Small intestine (tissue), 7 donors: ENCODE data around the gene DMRTC2. TPM values are rescaled to one million over a fixed set of nuclear protein-coding genes. Genes with fewer than 3 reads are reported as not detected.

Experiments
- DNase-seq, 2 donors: peaks; one replicate each; pipeline versions ENCODE4 v3.0.0 to v3.0.0-alpha.2; 2013
- FAIRE-seq: peaks from 2 replicates; lab custom pipeline; 2012; peaks lifted over from hg19 to GRCh38; lab: Jason Lieb, UNC
- H3K27ac ChIP-seq, 3 donors: one replicate each; pipeline ENCODE4 v1.5.1; 2013; ENCODE audit warnings: low read length in 2 of 3, mild to moderate bottlenecking in 2 of 3, control low read depth in 1 of 3, inconsistent platforms in 1 of 3, low read depth in 1 of 3, moderate library complexity in 1 of 3
- H3K27me3 ChIP-seq, 3 donors: one replicate each; pipeline ENCODE4 v1.6.1; 2013; ENCODE audit warnings: low read length in 3 of 3, inconsistent platforms in 1 of 3; ENCODE audit not compliant: control insufficient read depth in 3 of 3, insufficient read depth in 3 of 3
- H3K36me3 ChIP-seq, 3 donors: one replicate each; pipeline ENCODE4 v1.6.1; 2013; ENCODE audit warnings: low read length in 3 of 3, inconsistent platforms in 1 of 3, low read depth in 1 of 3, mild to moderate bottlenecking in 1 of 3, moderate library complexity in 1 of 3; ENCODE audit not compliant: control insufficient read depth in 3 of 3, insufficient read depth in 2 of 3
- H3K4me1 ChIP-seq, 3 donors: one replicate each; pipeline ENCODE4 v1.6.1; 2013; ENCODE audit warnings: low read length in 2 of 3, inconsistent platforms in 1 of 3, low read depth in 1 of 3, mild to moderate bottlenecking in 1 of 3, moderate library complexity in 1 of 3; ENCODE audit not compliant: control insufficient read depth in 3 of 3, insufficient read depth in 2 of 3
- H3K4me3 ChIP-seq, 3 donors: one replicate each; pipeline ENCODE4 v1.5.1; 2013; ENCODE audit warnings: low read length in 3 of 3, control low read depth in 1 of 3, inconsistent platforms in 1 of 3, low read depth in 1 of 3, mild to moderate bottlenecking in 1 of 3, moderate library complexity in 1 of 3
- H3K9me3 ChIP-seq, 2 donors: one replicate each; pipeline ENCODE4 v1.6.1; 2013; ENCODE audit warnings: low read depth in 1 of 2, low read length in 1 of 2; ENCODE audit not compliant: control insufficient read depth in 2 of 2, insufficient read depth in 1 of 2
- WGBS, 3 donors: extraction: QIAGEN DNeasy Blood & Tissue Kit; methylation state at CpG; one replicate each; pipeline ENCODE4 v1.1.7; 2013; 5-methylcytosine and 5-hydroxymethylcytosine counted together
- polyA plus RNA-seq, 4 donors: library from polyadenylated mRNA; stranded (reverse) in 3 of 4; unstranded in 1 of 4; fragments of 200-250 nt in 3 of 4; fragments of 120-200 nt in 1 of 4; gene quantifications; one replicate each; pipeline versions ENCODE4 v1.2.1 to v1.2.3, GENCODE V29; 2013
- donor health status: healthy with polysubstance abuse.
- donor health status: control.
- donor health status: control.
- donor health status: Bipolar disorder and iron deficiency.
- donor health status: healthy.

DMRTC2 gene
- polyA plus RNA-seq, 4 donors, result not detected

GRCh38 chr19:41850381-41850780 is 5.5 kb downstream of the DMRTC2 start:
- 62 to 68% (median 65%) methylated on average over 5 of the region's 5 CpGs for WGBS, 3 donors
- Histone ChIP-seq H3K9me3 (no peaks in the 10 kb centered on the region), H3K27ac (no peak overlapping the region), H3K4me1 (no peaks in the 10 kb centered on the region), H3K4me3 (no peak overlapping the region), H3K36me3 (no peaks in the 10 kb centered on the region), H3K27me3 (peaks cover 0 to 8% (median 0%) of the 10 kb centered on the region in 3 donors)
- FAIRE-seq (no peak), DNase-seq (no peak)

GRCh38 chr19:41851456-41851855 is 6.6 kb downstream of the DMRTC2 start:
- Histone ChIP-seq H3K36me3 (no peaks in the 10 kb centered on the region), H3K4me3 (no peak overlapping the region), H3K9me3 (no peaks in the 10 kb centered on the region), H3K27me3 (peaks cover 0 to 8% (median 0%) of the 10 kb centered on the region in 3 donors), H3K4me1 (no peaks in the 10 kb centered on the region), H3K27ac (no peak overlapping the region)
- FAIRE-seq (no peak), DNase-seq (no peak)
- 37 to 45% (median 42%) methylated on average over 4 of the region's 4 CpGs for WGBS, 3 donors

- H3K4me1 ChIP-seq, result no peaks in the 10 kb centered on the region
- no peaks in the 10 kb centered on the region for H3K36me3 ChIP-seq
- H3K27me3 ChIP-seq, result peaks cover 0 to 8% (median 0%) of the 10 kb centered on the region in 3 donors
- no peak overlapping the region for H3K4me3 ChIP-seq
- WGBS, 3 donors, result 26 to 78% (median 50%) methylated on average over 2 of the region's 2 CpGs
- no peak for FAIRE-seq
- H3K9me3 ChIP-seq, result no peaks in the 10 kb centered on the region
- no peak for DNase-seq
- no peak overlapping the region for H3K27ac ChIP-seq
Measured at GRCh38 chr19:41853344-41853743, 8.5 kb downstream of the DMRTC2 start.

GRCh38 chr19:41853768-41854167 is 8.9 kb downstream of the DMRTC2 start:
- Histone ChIP-seq H3K4me3 (no peak overlapping the region), H3K36me3 (no peaks in the 10 kb centered on the region), H3K9me3 (no peaks in the 10 kb centered on the region), H3K27ac (no peak overlapping the region), H3K27me3 (peaks cover 0 to 8% (median 0%) of the 10 kb centered on the region in 3 donors), H3K4me1 (no peaks in the 10 kb centered on the region)
- no peak for FAIRE-seq
- 65 to 76% (median 70%) methylated on average over 2 of the region's 2 CpGs for WGBS, 3 donors
- no peak for DNase-seq

GRCh38 chr19:41859213-41859617 is 14.4 kb downstream of the DMRTC2 start:
- DNase-seq (no peak), FAIRE-seq (no peak)
- Histone ChIP-seq H3K27ac (peak overlapping the region; percentile 34 to 87 (median 66)), H3K36me3 (peaks cover 3 to 33% (median 10%) of the 10 kb centered on the region in 3 donors), H3K4me1 (peaks cover 7 to 25% (median 12%) of the 10 kb centered on the region in 3 donors), H3K27me3 (no peaks in the 10 kb centered on the region), H3K4me3 (peak overlapping the region in 1 of 3 donors; percentile 56), H3K9me3 (no peaks in the 10 kb centered on the region)
- WGBS, 3 donors, result 1 to 3% (median 2%) methylated on average over 8 of the region's 8 CpGs

GRCh38 chr19:41859618-41860418 is 15.0 kb downstream of the DMRTC2 start, which contains the start of gene RPS19:
RPS19 (plus strand) TSS chr19:41860255; CDS start chr19:41860775, 520 bp downstream.
- no peaks in the 10 kb centered on the region for H3K9me3 ChIP-seq
- H3K36me3 ChIP-seq, result peaks cover 6 to 39% (median 13%) of the 10 kb centered on the region in 3 donors
- H3K27me3 ChIP-seq, result no peaks in the 10 kb centered on the region
- DNase-seq (peak; percentile 99 to 100), FAIRE-seq (no peak)
- H3K4me3 ChIP-seq, result peak within 1 kb of the TSS; percentile 56 to 80 (median 76)
- H3K27ac ChIP-seq, result peak within 1 kb of the TSS; percentile 83 to 98 (median 87)
- peaks cover 7 to 25% (median 12%) of the 10 kb centered on the region in 3 donors for H3K4me1 ChIP-seq
- WGBS, 3 donors, result 0 to 1% (median 0%) methylated on average over 62 to 76 of the region's 76 CpGs

- Histone ChIP-seq H3K36me3 (peaks cover 6 to 46% (median 13%) of the 10 kb centered on the region in 3 donors), H3K4me1 (peaks cover 7 to 25% (median 12%) of the 10 kb centered on the region in 3 donors), H3K4me3 (peak overlapping the region; percentile 56 to 80 (median 76)), H3K27me3 (no peaks in the 10 kb centered on the region), H3K27ac (peak overlapping the region; percentile 36 to 98 (median 83)), H3K9me3 (no peaks in the 10 kb centered on the region)
- WGBS, 3 donors, result 0 to 1% (median 1%) methylated on average over 38 to 45 of the region's 45 CpGs
- FAIRE-seq (no peak), DNase-seq (peak in 1 of 2 donors; percentile 48)
Measured at GRCh38 chr19:41860419-41861115, 15.7 kb downstream of the DMRTC2 start.

GRCh38 chr19:41861116-41861768 is 16.4 kb downstream of the DMRTC2 start:
- Histone ChIP-seq H3K36me3 (peaks cover 6 to 50% (median 14%) of the 10 kb centered on the region in 3 donors), H3K4me1 (peaks cover 7 to 27% (median 12%) of the 10 kb centered on the region in 3 donors), H3K4me3 (peak overlapping the region; percentile 56 to 80 (median 76)), H3K27me3 (no peaks in the 10 kb centered on the region), H3K27ac (peak overlapping the region in 2 of 3 donors; percentile 36 to 98), H3K9me3 (no peaks in the 10 kb centered on the region)
- FAIRE-seq (no peak), DNase-seq (no peak)
- 8 to 22% (median 13%) methylated on average over 9 of the region's 9 CpGs for WGBS, 3 donors
